MCF 10A (cell line): ENCODE results near the gene TMPRSS9. TPM values are rescaled to one million over a fixed set of nuclear protein-coding genes. Genes with fewer than 3 reads are reported as not detected.

Experiments
- BruUV-seq: library from RNA; stranded (reverse); fragments of 400-500 nt; replicated peaks from 2 replicates; lab custom pipeline; 2021; lab: Mats Ljungman, UMichigan
- CTCF ChIA-PET: fragments of 300-600 bp; sonication (Branson Sonifier 250); formaldehyde crosslinking; extraction: SDS; loops from one replicate; lab custom pipeline; 2021; ENCODE audit warnings: antibody characterized with exemption, inconsistent platforms; lab: Yijun Ruan, JAX
- POLR2A ChIA-PET: fragments of 300-600, 350-650 bp; sonication (Branson Sonifier 250); formaldehyde crosslinking; extraction: SDS; loops from one replicate; lab custom pipeline; 2020; ENCODE audit warnings: antibody characterized with exemption, inconsistent platforms; lab: Yijun Ruan, JAX
- DNase-seq: peaks from one replicate; pipeline ENCODE4 v3.0.0-alpha.2; 2018; ENCODE audit not compliant: unreplicated experiment
- H3K27ac Mint-ChIP-seq: one replicate; pipeline ENCODE4 v1.8.0; 2022; ENCODE audit warnings: mild to moderate bottlenecking, low read depth, mixed read lengths; ENCODE audit not compliant: unreplicated experiment
- H3K27me3 Mint-ChIP-seq: one replicate; pipeline ENCODE4 v1.8.0; 2022; ENCODE audit warnings: mixed read lengths; ENCODE audit not compliant: insufficient read depth, unreplicated experiment
- H3K36me3 Mint-ChIP-seq: one replicate; pipeline ENCODE4 v1.8.0; 2022; ENCODE audit warnings: mild to moderate bottlenecking, moderate library complexity, mixed read lengths; ENCODE audit not compliant: insufficient read depth, unreplicated experiment
- H3K4me1 Mint-ChIP-seq: one replicate; pipeline ENCODE4 v1.8.0; 2022; ENCODE audit warnings: mixed read lengths; ENCODE audit not compliant: insufficient read depth, unreplicated experiment
- H3K4me3 Mint-ChIP-seq: one replicate; pipeline ENCODE4 v1.8.0; 2022; ENCODE audit warnings: mild to moderate bottlenecking, moderate library complexity, mixed read lengths; ENCODE audit not compliant: unreplicated experiment
- H3K9me3 Mint-ChIP-seq: one replicate; pipeline ENCODE4 v1.8.0; 2022; ENCODE audit warnings: mixed read lengths; ENCODE audit not compliant: unreplicated experiment
- intact Hi-C: fragments of 100-400 bp; cut with micrococcal nuclease; formaldehyde crosslinking; loops from 2 replicates; pipeline ENCODE4 v1.14.1; 2022
- total RNA-seq: library from RNA; stranded (reverse); gene quantifications from 2 replicates; pipeline ENCODE4 v1.2.3, GENCODE V29; 2022
- TF ChIP-seq, protein P1 (sequence below): fragments of 200-600 bp; IDR thresholded peaks from one replicate; pipeline ENCODE4 v1.8.0; 2022; ENCODE audit warnings: antibody characterized with exemption, mild to moderate bottlenecking; ENCODE audit not compliant: unreplicated experiment

Gene TMPRSS9
- total RNA-seq, 1 experiment from 2014 or later, result not detected

DNA sequence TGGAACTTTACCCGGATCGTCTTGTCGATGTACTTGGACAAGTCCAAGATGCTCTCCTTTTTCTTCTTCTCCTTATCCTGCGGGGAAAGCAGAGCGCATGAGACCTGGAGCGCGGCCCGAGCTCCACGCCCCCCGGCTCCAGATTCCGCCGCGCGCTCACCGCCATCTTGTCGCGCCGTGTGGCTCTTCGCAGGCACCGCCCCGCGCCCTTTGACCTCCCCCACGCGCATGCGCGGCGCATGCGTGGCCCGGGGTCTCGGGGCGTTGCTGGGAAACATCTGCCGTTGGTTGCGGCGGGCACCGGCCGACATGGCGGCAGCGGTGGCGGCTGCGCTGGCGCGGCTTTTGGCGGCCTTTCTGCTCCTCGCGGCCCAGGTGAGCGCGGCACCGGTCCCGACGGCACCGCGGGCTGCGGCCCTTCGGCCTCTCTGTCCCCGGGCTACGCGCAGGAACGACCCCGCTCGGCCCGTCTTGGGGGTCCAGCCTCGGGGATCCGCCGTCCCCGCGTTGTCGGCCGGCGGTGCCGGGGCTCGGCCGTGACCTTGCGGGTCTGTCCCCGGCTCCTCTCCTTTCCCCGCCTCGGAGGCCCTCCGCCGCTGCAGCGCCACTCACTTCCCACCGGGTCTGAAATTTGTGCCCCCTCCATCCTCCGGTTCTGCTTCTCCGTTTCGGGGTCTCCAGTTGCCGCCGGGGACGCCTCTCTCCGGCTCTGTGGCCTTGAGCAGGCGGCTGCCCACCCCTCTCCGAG is 31.5 kb upstream of the TMPRSS9 start, which contains the start of the genes LSM7 and SPPL2B:
LSM7 (minus strand) TSS at position 186 of the 748 bp plus-strand sequence; CDS start at position 166, 20 bp downstream.
SPPL2B (plus strand) TSS at position 284 of the 748 bp plus-strand sequence; CDS start at position 310, 26 bp downstream.
- Mint-ChIP-seq H3K9me3 (no peaks in the 10 kb centered on the region), H3K36me3 (peaks cover 42% of the 10 kb centered on the region)
- intact Hi-C loops, result loop anchor here (2.0 kb wide), 1 partner anchor 62 kb away; no protein-coding TSS in a partner anchor

DNA sequence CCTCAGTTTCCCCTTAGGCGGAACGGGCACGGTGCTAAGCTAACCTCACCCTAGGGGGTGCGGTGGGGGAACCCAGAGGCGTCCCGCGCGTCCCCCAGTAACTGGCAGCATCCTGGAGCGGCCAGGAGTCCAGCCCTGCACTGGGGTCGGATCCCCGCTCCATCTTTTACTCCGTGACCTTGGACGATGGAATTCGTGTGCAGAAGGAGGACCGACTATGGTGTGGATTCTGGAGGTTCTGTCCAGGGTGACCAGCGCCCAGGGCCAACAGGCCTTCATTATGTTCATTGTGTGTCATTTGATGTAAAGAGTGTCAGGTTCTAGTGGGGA is 31.0 kb upstream of the TMPRSS9 start:
- intact Hi-C loops, result loop anchor here (2.0 kb wide), 1 partner anchor 62 kb away; no protein-coding TSS in a partner anchor
- DNase-seq, result no peak
- no peaks in the 10 kb centered on the region for H3K27me3 Mint-ChIP-seq
- peak overlapping the region; percentile 93 for H3K4me3 Mint-ChIP-seq
- H3K27ac Mint-ChIP-seq, result peak overlapping the region; percentile 97
- TF ChIP-seq, protein P1, sequence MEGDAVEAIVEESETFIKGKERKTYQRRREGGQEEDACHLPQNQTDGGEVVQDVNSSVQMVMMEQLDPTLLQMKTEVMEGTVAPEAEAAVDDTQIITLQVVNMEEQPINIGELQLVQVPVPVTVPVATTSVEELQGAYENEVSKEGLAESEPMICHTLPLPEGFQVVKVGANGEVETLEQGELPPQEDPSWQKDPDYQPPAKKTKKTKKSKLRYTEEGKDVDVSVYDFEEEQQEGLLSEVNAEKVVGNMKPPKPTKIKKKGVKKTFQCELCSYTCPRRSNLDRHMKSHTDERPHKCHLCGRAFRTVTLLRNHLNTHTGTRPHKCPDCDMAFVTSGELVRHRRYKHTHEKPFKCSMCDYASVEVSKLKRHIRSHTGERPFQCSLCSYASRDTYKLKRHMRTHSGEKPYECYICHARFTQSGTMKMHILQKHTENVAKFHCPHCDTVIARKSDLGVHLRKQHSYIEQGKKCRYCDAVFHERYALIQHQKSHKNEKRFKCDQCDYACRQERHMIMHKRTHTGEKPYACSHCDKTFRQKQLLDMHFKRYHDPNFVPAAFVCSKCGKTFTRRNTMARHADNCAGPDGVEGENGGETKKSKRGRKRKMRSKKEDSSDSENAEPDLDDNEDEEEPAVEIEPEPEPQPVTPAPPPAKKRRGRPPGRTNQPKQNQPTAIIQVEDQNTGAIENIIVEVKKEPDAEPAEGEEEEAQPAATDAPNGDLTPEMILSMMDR, result no peak
- H3K36me3 Mint-ChIP-seq, result peaks cover 41% of the 10 kb centered on the region
- peaks cover 27% of the 10 kb centered on the region for H3K4me1 Mint-ChIP-seq
- ChIA-PET POLR2A (interaction anchor here (1.7 kb wide), 1 partner anchor 90 kb away, joined by 5 read pairs; no protein-coding TSS in a partner anchor), CTCF (no interaction called here)
- no TSS peak for BruUV-seq
- H3K9me3 Mint-ChIP-seq, result no peaks in the 10 kb centered on the region

More for the DNA sequence above, 31.5 kb upstream of the TMPRSS9 start, which contains the start of the genes LSM7 and SPPL2B:
- Mint-ChIP-seq H3K4me1 (peaks cover 27% of the 10 kb centered on the region), H3K27me3 (no peaks in the 10 kb centered on the region), H3K4me3 (peak within 1 kb of the TSS; percentile 93), H3K27ac (peak within 1 kb of the TSS; percentile 97)
- POLR2A ChIA-PET, result interaction anchor here (0.7 to 1.7 kb wide), 13 partner anchors 23 to 1057 kb away, joined by 3 to 18 read pairs (median 3); partner anchors contain the start of genes DOT1L, LMNB2, PLEKHJ1 and THOP1
- DNase-seq, result peak; percentile 91
- CTCF ChIA-PET, result interaction anchor here (0.6 to 0.8 kb wide), 4 partner anchors 40 to 231 kb away, joined by 3 to 4 read pairs (median 3); no protein-coding TSS in a partner anchor
- TF ChIP-seq, protein P1, result no peak
- TSS peak; percentile 49 for BruUV-seq

DNA sequence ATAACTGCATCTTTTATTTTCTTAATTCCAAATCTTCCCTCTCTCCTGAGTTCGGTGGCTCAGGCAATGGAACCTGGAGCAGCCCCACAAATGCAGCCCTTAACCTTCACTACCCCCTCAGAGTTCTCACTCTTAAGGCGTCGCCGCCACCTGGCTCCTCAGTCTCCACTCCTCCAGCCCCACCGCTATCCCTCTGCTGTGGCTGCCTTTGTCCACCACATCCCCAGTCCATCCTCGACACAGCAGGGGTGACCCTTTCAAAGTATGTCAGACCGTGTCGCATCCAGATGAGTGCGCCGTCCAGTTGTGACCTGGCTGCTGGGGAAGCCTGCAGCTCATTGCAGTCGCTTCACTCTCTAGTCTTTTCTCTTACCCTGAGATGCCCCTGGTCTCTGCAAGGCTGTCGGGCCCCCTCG is 30.6 kb upstream of the TMPRSS9 start:
- Mint-ChIP-seq H3K27me3 (no peaks in the 10 kb centered on the region), H3K36me3 (peaks cover 37% of the 10 kb centered on the region), H3K9me3 (no peaks in the 10 kb centered on the region), H3K4me1 (peaks cover 27% of the 10 kb centered on the region), H3K27ac (peak overlapping the region; percentile 97), H3K4me3 (peak overlapping the region; percentile 93)
- CTCF ChIA-PET, result interaction anchor here (1.0 kb wide), 1 partner anchor 63 kb away, joined by 3 read pairs; no protein-coding TSS in a partner anchor
- intact Hi-C loops, result loop anchor here (2.0 kb wide), 1 partner anchor 61 kb away; no protein-coding TSS in a partner anchor
- no TSS peak for BruUV-seq
- DNase-seq, result no peak
- POLR2A ChIA-PET, result interaction anchor here (1.7 kb wide), 1 partner anchor 90 kb away, joined by 5 read pairs; no protein-coding TSS in a partner anchor
- TF ChIP-seq, protein P1, result no peak

DNA sequence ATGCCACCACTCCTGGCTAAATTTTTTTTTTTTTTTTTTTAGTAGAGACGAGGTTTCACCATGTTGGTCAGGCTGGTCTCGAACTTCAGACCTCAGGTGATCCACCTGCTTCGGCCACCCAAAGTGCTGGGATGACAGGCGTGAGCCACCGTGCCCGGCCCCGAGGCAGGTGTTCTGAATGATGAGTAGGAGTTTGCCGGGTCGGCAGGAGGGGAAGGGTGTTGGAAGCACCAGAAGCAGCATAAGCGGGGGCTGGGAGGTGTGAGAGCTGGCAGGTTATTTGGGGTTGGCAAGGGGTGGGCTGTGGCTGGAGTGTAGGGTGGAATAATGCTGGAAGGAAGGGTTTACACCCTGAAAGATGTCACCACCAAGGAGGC is 29.8 kb upstream of the TMPRSS9 start:
- intact Hi-C loops, result no loop called here
- no peaks in the 10 kb centered on the region for H3K27me3 Mint-ChIP-seq
- POLR2A ChIA-PET, result interaction anchor here (0.7 kb wide), 1 partner anchor 70 kb away, joined by 4 read pairs; no protein-coding TSS in a partner anchor
- peak overlapping the region; percentile 93 for H3K4me3 Mint-ChIP-seq
- no TSS peak for BruUV-seq
- H3K36me3 Mint-ChIP-seq, result peaks cover 32% of the 10 kb centered on the region
- DNase-seq, result no peak
- CTCF ChIA-PET, result interaction anchor here (0.6 to 1.0 kb wide), 2 partner anchors 62 to 134 kb away, joined by 3 read pairs; no protein-coding TSS in a partner anchor
- H3K9me3 Mint-ChIP-seq, result no peaks in the 10 kb centered on the region
- TF ChIP-seq, protein P1, result no peak
- H3K27ac Mint-ChIP-seq, result peak overlapping the region; percentile 97
- peaks cover 27% of the 10 kb centered on the region for H3K4me1 Mint-ChIP-seq
